Nucleus accumbens (tissue), 56 donors: ENCODE results near the gene MFSD1.
A peak's percentile ranks its signal among the peaks of the same experiment; 100 is the strongest.
"Not testable (repeated sequence)": the region's sequence is repeated elsewhere in the genome, so short reads cannot be mapped to it uniquely, and the experiment has no call there.

ENCODE experiments used
- DNase-seq, 56 donors: peaks; one replicate each; lab custom pipeline; 2025; lab: John Stamatoyannopoulos, UW

Gene MFSD1

DNA sequence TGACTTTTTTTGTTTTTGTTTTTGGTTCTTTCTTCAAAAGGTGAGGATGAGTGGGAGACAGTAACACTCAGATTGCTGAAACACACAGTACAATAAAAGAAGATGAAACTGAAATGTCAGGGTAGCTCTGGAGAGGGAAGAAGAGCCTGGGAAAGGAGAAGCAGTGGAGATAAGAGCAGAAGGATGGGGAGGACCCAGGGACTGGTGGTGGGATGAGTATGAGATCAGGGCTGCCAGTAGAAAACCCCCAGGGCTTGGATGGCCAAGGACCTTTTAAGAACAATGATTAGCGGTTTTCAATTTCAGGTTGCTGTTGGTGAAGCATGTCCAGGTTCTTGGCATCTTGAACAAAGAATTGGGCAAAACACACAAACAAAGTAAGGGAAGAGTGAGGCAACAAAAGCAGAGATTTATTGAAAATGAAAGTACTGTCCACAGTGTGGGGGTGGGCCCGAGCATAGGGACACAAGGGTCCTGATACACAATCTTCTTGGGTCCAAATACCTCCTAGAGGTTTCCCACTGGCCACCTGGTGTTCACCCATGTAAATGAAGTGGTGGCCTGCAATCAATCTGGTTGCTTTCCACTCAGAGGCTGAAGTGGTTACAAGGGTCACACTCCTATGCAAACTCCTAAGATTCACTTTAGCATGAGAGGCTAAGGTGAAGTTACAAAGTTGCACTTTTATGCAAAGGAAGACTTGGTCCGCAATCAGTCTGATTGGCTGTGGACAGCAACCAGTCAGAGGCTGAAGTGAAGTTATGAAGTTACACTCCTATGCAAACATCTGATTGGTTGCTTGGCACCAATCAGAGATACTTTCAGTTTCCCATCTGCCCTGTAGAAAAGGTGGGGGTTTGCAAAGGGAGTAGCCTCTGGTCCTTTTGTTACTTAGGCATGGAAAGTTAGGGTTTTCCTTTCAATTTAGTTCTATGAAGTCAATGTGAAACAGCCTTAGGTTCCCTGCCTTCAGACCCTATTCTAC, 26.1 kb upstream of the MFSD1 start:
- no peak for DNase-seq

DNA sequence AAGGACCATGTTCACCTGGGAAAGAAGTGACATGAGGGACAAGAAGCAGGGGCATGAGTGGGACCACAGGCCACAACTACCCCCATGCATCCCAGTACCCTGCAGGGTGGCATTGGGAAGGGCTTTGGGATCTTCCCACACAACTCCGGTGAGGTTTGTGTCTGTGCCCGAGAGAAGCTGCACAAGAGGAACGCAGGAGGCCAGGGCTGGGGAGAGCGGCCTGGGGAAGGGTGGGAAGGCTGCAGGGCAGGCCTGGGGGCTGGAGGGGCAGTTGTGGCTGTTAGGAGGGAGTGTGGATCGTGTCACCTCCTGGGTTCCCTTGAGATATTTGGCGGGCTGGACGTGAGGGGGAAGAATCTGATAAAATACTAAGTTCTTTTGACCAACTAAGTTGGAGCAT, 25.3 kb upstream of the MFSD1 start:
- DNase-seq = no peak

DNA sequence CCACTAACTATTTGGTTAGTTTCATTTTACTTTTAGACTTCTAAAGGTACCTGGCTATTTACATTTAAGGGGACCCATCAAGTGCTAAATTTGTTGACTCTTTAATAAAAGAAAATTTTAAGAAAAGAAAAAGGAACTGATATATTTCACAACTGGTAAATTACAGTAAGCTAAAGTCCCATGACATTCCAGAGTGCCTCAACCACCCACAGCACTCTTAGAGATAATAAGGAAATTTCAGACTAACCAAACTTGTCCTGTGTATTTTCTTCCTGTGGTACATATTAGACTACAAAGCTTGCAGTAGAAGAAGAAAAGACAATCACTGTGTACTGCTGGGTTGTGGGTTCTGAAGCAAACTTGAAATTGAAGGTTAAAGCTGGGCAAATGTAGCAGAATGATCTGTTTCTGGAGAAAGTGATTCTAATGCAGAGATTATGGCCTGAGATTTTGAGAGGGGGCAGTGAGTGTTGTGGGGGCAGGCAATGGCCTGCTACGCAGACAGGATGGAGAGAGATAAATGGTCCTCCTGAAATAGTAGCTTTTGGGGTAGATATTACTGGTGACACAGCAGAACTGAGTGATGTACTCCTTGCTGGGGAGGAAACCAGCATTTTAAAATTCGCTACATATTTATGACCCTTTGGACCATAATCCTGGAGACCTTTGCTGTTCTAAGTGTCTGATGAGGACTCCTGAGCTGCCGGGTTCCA, 24.5 kb upstream of the MFSD1 start:
- DNase-seq = no peak

- DNase-seq = no peak
Measured at GRCh38 chr3:158780766-158781165, 21.1 kb upstream of the MFSD1 start.

DNA sequence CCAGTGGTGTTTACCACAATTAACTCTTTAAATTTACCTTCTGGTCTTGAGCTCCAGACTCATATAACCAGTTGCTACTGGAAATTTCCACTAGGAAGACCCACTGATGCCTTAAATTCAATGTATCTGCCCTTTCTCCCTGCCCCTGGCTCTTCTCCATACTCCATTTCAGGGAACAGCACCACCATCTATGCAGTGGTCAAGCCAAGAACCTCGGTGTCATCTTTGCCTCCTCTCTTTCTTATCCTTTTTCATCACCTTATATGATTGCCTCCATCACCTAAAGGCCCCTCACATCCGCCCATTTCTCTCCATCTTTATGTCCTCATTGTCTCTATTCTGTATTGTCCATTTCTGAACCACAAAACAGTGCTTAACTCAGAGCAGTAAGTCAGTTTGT, 20.7 kb upstream of the MFSD1 start:
- no peak for DNase-seq

DNA sequence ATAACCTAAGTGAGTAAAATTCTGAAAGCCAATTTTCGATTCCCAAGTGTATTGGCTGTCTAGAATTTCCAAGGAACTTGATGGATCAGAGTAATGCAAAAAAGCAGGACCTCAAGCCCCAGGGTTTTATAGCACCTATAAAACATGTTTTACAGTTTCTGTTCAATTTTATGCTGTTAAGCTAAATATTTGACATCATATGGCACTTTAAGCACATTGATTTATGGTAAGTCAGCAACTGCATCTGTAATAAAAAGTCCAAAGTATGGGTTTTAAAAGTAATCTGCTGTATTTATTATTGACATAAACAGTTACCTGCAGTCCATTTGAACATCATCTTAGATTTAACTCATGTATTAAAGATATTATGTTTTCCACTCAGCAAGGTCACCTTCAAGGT, 20.0 kb upstream of the MFSD1 start:
- no peak for DNase-seq

- no peak for DNase-seq
Measured at GRCh38 chr3:158782283-158782989, 19.4 kb upstream of the MFSD1 start.

DNA sequence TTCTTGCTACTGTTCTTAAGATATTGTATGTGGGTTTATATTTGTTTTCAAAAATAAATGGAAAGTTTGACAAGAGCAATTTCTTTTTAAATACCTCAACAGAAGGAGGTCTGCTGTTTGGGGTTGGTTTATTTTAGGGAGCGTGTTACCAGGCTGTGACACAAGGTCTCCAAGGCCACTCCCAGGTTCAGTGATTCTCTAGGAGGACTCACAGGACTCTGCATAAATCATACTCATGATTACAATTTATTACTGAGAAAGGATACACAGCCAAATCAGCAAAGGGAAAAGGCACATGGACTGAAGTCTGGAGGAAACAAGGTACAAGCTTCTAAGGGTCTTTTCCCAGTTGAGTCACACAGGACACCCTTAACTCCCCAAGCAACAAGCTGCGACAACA, 18.8 kb upstream of the MFSD1 start:
- DNase-seq = no peak

GRCh38 chr3:158785972-158786371, 15.9 kb upstream of the MFSD1 start:
- DNase-seq = no peak

DNA sequence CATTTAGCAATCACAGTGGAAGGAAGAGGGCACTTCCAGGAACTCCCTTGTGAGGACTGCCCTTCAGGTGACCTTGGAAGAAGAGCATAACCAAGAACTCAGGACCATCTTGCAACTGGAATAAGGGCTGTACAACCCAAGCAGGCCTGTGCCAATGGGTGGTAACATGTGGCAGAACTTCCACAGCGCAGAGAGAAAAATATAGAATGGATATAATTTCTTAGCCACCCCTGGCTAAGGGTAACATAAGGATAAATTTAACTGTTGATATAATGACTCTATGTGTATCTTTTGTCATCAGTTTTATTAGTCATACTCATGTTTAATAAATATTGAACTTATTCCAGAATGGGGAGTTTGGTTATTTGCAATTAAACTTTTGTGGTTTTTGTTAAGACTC, 13.4 kb upstream of the MFSD1 start:
- no peak for DNase-seq

DNA sequence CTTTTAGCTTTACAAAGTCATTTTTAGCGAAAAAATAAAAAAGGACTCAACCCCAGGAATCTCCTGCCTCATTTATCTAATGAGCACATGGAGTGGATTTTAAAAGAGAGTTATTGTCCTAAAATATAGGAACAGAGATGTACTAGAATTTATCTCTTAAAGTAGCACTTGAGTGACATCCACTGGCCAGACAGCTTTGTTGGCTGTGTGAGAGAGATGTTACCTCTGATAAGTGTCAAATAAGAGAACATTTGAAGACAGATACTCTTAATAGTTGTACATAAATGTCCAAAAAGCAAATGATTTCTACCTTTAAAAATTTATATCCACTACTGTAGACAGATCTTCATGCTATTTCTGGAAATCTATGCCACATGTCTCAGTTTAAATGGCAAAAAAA, 12.3 kb upstream of the MFSD1 start:
- no peak for DNase-seq

- peak in 15 of 56 donors; percentile 2 to 59 (median 16) for DNase-seq
Measured at GRCh38 chr3:158790901-158791589, 10.8 kb upstream of the MFSD1 start.

DNA sequence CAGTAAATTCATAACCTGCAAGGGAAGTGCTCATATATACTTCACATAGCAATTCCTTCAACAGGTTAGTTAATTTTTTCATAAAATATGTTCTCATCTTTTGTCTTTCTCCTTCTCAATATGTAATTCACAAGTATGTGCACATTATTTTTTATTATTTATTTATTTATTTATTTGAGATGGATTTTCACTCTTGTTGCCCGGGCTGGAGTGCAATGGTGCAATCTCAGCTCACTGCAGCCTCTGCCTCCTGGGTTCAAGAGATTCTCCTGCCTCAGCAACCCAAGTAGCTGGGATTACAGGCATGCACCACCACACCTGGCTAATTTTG, 10.3 kb upstream of the MFSD1 start:
- DNase-seq = not testable (repeated sequence)

GRCh38 chr3:158792709-158793108, 9.1 kb upstream of the MFSD1 start:
- no peak for DNase-seq

GRCh38 chr3:158794206-158794605, 7.6 kb upstream of the MFSD1 start:
- DNase-seq = no peak

DNA sequence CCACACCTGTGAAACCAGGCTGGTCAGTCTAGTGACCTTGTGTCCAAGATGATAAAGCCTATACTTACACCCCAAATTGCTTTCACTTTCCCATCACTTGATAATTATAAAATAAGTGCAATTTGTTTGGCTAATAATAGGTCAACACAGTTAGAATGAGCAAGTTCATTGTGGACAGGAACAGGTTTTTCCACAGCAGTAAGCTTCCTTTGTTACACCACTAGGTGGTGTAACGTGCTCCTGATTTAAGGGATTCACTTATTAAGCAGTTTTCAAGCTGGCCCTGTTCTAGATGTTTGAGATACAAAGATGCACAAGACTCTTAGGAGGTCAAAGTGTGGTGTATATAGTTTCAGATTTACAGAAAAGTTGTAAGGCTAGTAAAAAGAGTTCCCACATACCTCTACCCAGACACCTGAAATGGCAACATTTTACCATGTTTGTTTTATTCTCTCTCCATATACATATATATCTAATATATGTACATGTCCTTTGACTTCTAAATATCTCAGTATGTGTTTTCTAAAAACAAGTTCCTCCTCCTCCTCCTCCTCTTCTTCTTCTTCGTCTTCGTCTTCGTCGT, 6.8 kb upstream of the MFSD1 start:
- DNase-seq = no peak

GRCh38 chr3:158801201-158801600, 653 bp upstream of the MFSD1 start:
- DNase-seq = peak in 20 of 56 donors; percentile 3 to 70 (median 24)

DNA sequence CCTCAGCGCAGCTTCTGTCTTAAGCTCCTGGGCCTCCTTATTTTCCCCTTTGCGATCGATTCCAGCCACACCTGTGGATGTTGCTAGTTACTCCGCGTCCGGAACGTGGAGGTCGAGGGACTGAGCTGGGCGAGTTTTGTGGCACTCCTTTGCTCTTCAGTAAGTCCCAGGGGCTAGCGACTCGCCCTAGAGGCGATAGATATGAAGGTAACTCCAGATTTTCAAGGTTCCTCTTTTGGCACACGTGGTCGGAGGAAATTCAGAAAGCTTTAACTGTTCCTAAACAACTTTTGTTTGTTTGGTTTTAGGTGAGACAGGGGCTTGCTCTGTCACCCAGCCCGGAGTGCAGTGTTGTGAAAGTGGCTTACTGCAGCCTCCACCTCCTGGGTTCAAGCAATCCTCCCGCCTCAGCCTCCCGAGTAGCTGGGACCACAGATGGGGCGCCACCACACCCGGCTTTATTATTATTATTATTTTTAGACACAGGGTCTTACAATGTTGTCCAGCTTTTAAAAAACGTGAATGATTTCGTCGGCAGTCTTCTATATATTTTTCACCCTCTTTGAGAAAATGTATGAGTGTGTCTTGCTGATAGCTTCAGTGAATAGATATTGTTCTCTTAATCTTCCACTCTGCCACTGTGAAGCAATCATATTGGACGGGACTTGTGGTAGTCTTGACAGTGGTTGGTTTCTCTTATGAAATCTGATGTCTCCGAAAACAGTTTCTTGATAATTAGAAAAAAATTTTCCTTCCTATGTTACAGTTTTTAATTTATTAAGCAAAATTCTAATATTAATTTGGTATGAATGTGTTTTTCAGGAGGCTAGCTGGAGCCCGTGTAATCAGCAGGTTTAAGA, 785 bp downstream of the MFSD1 start:
- peak in 7 of 56 donors; percentile 25 to 64 (median 50) for DNase-seq

GRCh38 chr3:158804441-158804840, 2.6 kb downstream of the MFSD1 start:
- DNase-seq = no peak
